AG09319 (cell line): ENCODE measurements around the gene CCSER2.

Experiments used
- DNase-seq: peaks from one replicate; pipeline ENCODE4 v3.0.0-alpha.2; 2010; ENCODE audit warnings: low read depth; ENCODE audit errors: extremely low read depth
- CTCF ChIP-seq: IDR thresholded peaks from 2 replicates; pipeline ENCODE4 v1.5.1; 2011; ENCODE audit warnings: low read depth, mild to moderate bottlenecking, inconsistent platforms, low read length, moderate library complexity

CCSER2 gene

GRCh38 chr10:84563355-84563754 lies 235.0 kb downstream of the CCSER2 start:
- no peak for DNase-seq
- no peak for TF ChIP-seq CTCF

DNA sequence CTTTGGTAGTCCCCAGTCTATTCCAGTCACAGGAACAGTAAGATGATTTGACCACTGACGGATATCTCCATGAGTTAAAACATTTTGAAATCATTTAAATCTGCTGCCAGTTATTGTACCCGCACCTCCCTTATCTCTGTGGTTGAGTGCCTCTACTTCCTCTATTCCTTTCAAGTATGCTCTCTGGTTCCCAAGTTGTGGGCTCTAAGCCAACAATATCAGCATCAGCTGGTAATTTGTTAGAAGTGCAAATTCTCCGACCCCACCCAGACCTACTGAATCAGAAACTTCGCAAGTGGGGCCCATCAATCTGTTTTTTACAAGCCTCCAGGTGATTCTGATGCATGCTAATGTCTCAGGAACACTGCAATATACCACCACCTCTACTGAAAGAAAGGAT lies 235.5 kb downstream of the CCSER2 start:
- no peak for TF ChIP-seq CTCF
- no peak for DNase-seq

DNA sequence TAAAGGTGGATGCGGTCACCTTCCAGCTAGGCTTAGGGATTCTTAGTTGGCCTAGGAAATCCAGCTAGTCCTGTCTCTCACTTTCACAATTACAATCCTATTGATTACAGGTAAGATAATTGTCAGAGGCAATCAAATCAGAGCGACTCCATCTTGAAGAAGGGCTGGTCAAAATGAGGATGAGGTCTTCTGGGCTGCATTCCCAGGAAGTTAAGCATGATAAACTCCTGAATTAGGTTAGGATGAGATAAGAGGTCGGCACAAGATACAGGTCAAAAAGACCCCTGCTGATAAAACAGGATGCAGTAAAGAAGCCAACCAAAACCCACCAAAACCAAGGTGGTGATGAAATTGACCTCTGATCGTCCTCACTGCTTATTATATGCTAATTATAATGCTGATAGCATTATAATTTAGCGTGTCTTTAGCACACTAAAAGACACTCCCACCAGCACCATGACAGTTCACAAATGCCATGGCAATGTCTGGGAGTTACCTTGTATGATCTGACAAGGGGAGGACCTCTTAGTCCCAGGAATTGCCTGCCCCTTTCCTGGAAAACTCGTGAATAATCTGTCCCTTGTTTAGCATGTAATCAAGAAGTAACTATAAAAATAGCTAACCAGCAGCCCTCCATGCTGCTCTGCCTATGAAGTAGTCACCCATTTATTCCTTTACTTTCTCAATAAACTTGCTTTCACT lies 237.6 kb downstream of the CCSER2 start:
- no peak for DNase-seq
- TF ChIP-seq CTCF, result no peak

DNA sequence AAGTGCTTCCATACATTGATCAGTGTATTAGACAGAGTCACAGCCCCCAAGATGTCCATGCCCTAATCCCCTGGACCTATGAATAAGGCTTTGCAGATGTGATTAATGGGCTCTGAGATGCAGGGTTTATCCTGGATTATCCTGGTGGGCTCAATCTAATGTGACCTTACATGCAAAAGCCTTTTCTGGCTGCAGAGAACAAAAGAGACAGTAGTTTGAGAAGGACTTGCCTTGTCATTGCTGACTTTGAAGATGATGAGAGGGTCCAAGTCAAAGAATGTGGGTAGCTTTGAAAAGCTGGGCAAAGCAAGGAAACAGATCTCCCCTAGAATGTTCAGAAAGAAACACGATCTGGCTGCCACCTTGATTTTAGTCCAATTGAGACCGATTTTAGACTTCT lies 238.7 kb downstream of the CCSER2 start:
- no peak for DNase-seq
- no peak for TF ChIP-seq CTCF
